HEK293T (cell line): ENCODE data around the gene CAMK2A.

Experiments used
- BHLHE40 ChIP-seq: fragments of 450-650 bp; IDR thresholded peaks from 2 replicates; pipeline ENCODE4 v1.6.1; 2016; ENCODE audit warnings: mild to moderate bottlenecking, moderate library complexity, borderline replicate concordance
- CTBP1 ChIP-seq: fragments of 450-650 bp; IDR thresholded peaks from 2 replicates; pipeline ENCODE4 v1.6.1; 2016; ENCODE audit warnings: borderline replicate concordance
- PKNOX1 ChIP-seq: fragments of 450-650 bp; IDR thresholded peaks from 2 replicates; pipeline ENCODE4 v1.6.1; 2016
- SP1 ChIP-seq: fragments of 450-650 bp; IDR thresholded peaks from 2 replicates; pipeline ENCODE4 v1.6.1; 2017
- TARDBP ChIP-seq: fragments of 450-650 bp; IDR thresholded peaks from 2 replicates; pipeline ENCODE4 v1.6.1; 2016

- TF ChIP-seq TARDBP: no peak
- TF ChIP-seq PKNOX1: no peak
- no peak for TF ChIP-seq BHLHE40
- no peak for TF ChIP-seq SP1
- no peak for TF ChIP-seq CTBP1
Measured at GRCh38 chr5:150311015-150311692, 21.6 kb upstream of the CAMK2A start.
